ENCODE data around the gene BHLHE23.

The BHLHE23 gene

GRCh38 chr20:63005862-63006539, 763 bp downstream of the BHLHE23 start:
- TF ChIP-seq POLR2AphosphoS5 (IDR thresholded peaks at IDR 0.05; ENCODE audit: low read depth, low read length) (no peak), TAF1 (IDR thresholded peaks at IDR 0.05; ENCODE audit: low read depth, low read length) (no peak), SPI1 (IDR thresholded peaks at IDR 0.05; ENCODE audit: low read depth, low read length) (no peak), POU2F2 (IDR thresholded peaks at IDR 0.05; ENCODE audit: low read depth, low read length) (no peak), PAX5 (IDR thresholded peaks at IDR 0.05; ENCODE audit: insufficient read depth, low read length, severe bottlenecking) (no peak), POLR2A (IDR thresholded peaks at IDR 0.05; ENCODE audit: low read depth, low read length) (no peak)
- FAIRE-seq: no peak
- no peak for DNase-seq (ENCODE audit: insufficient read length, low spot score)

- no peak for DNase-seq (ENCODE audit: insufficient read length, low spot score)
- TF ChIP-seq POU2F2 (IDR thresholded peaks at IDR 0.05; ENCODE audit: low read depth, low read length) (no peak), SPI1 (IDR thresholded peaks at IDR 0.05; ENCODE audit: low read depth, low read length) (no peak), POLR2A (IDR thresholded peaks at IDR 0.05; ENCODE audit: low read depth, low read length) (no peak), POLR2AphosphoS5 (IDR thresholded peaks at IDR 0.05; ENCODE audit: low read depth, low read length) (no peak), TAF1 (IDR thresholded peaks at IDR 0.05; ENCODE audit: low read depth, low read length) (no peak), PAX5 (IDR thresholded peaks at IDR 0.05; ENCODE audit: insufficient read depth, low read length, severe bottlenecking) (no peak)
- FAIRE-seq: no peak
These were observed 1.4 kb downstream of the BHLHE23 start for GRCh38 chr20:63005365-63005861.

GRCh38 chr20:63004607-63005364, 2.0 kb downstream of the BHLHE23 start:
- FAIRE-seq (no peak), DNase-seq (ENCODE audit: insufficient read length, low spot score) (no peak)
- TF ChIP-seq POLR2AphosphoS5 (IDR thresholded peaks at IDR 0.05; ENCODE audit: low read depth, low read length) (no peak), POU2F2 (IDR thresholded peaks at IDR 0.05; ENCODE audit: low read depth, low read length) (no peak), POLR2A (IDR thresholded peaks at IDR 0.05; ENCODE audit: low read depth, low read length) (no peak), PAX5 (IDR thresholded peaks at IDR 0.05; ENCODE audit: insufficient read depth, low read length, severe bottlenecking) (no peak), TAF1 (IDR thresholded peaks at IDR 0.05; ENCODE audit: low read depth, low read length) (no peak), SPI1 (IDR thresholded peaks at IDR 0.05; ENCODE audit: low read depth, low read length) (no peak)

GRCh38 chr20:63003546-63003945, 3.2 kb downstream of the BHLHE23 start:
- no peak for TF ChIP-seq TAF1 (IDR thresholded peaks at IDR 0.05; ENCODE audit: low read depth, low read length)
- TF ChIP-seq POLR2A (IDR thresholded peaks at IDR 0.05; ENCODE audit: low read depth, low read length): no peak
- no peak for TF ChIP-seq POU2F2 (IDR thresholded peaks at IDR 0.05; ENCODE audit: low read depth, low read length)
- no peak for TF ChIP-seq PAX5 (IDR thresholded peaks at IDR 0.05; ENCODE audit: insufficient read depth, low read length, severe bottlenecking)
- no peak for TF ChIP-seq SPI1 (IDR thresholded peaks at IDR 0.05; ENCODE audit: low read depth, low read length)
- TF ChIP-seq POLR2AphosphoS5 (IDR thresholded peaks at IDR 0.05; ENCODE audit: low read depth, low read length): no peak
- FAIRE-seq: no peak
- DNase-seq (ENCODE audit: insufficient read length, low spot score): no peak

- no peak for TF ChIP-seq SPI1 (IDR thresholded peaks at IDR 0.05; ENCODE audit: low read depth, low read length)
- no peak for TF ChIP-seq POU2F2 (IDR thresholded peaks at IDR 0.05; ENCODE audit: low read depth, low read length)
- TF ChIP-seq PAX5 (IDR thresholded peaks at IDR 0.05; ENCODE audit: insufficient read depth, low read length, severe bottlenecking): no peak
- no peak for TF ChIP-seq POLR2AphosphoS5 (IDR thresholded peaks at IDR 0.05; ENCODE audit: low read depth, low read length)
- no peak for TF ChIP-seq TAF1 (IDR thresholded peaks at IDR 0.05; ENCODE audit: low read depth, low read length)
- no peak for TF ChIP-seq POLR2A (IDR thresholded peaks at IDR 0.05; ENCODE audit: low read depth, low read length)
- no peak for FAIRE-seq
- DNase-seq (ENCODE audit: insufficient read length, low spot score): no peak
These were observed 4.3 kb downstream of the BHLHE23 start for GRCh38 chr20:63002511-63002910.

- no peak for DNase-seq (ENCODE audit: insufficient read length, low spot score)
- FAIRE-seq: no peak
- no peak for TF ChIP-seq SPI1 (IDR thresholded peaks at IDR 0.05; ENCODE audit: low read depth, low read length)
- TF ChIP-seq PAX5 (IDR thresholded peaks at IDR 0.05; ENCODE audit: insufficient read depth, low read length, severe bottlenecking): no peak
- TF ChIP-seq TAF1 (IDR thresholded peaks at IDR 0.05; ENCODE audit: low read depth, low read length): no peak
These were observed 5.8 kb downstream of the BHLHE23 start for GRCh38 chr20:63000958-63001357.

- TF ChIP-seq POLR2A (IDR thresholded peaks at IDR 0.05; ENCODE audit: low read depth, low read length): no peak
- TF ChIP-seq POU2F2 (IDR thresholded peaks at IDR 0.05; ENCODE audit: low read depth, low read length): no peak
- no peak for TF ChIP-seq SPI1 (IDR thresholded peaks at IDR 0.05; ENCODE audit: low read depth, low read length)
- TF ChIP-seq POLR2AphosphoS5 (IDR thresholded peaks at IDR 0.05; ENCODE audit: low read depth, low read length): no peak
- no peak for TF ChIP-seq TAF1 (IDR thresholded peaks at IDR 0.05; ENCODE audit: low read depth, low read length)
- no peak for TF ChIP-seq PAX5 (IDR thresholded peaks at IDR 0.05; ENCODE audit: insufficient read depth, low read length, severe bottlenecking)
- FAIRE-seq (no peak), DNase-seq (ENCODE audit: insufficient read length, low spot score) (no peak)
These were observed 6.7 kb downstream of the BHLHE23 start for GRCh38 chr20:63000036-63000435.

- no peak for FAIRE-seq
- 0 out of 2 replicates have a peak, but pooled peaks have one; percentile 23 for TF ChIP-seq SPI1 (IDR thresholded peaks at IDR 0.05; ENCODE audit: low read depth, low read length)
- no peak for TF ChIP-seq PAX5 (IDR thresholded peaks at IDR 0.05; ENCODE audit: insufficient read depth, low read length, severe bottlenecking)
- TF ChIP-seq POU2F2 (IDR thresholded peaks at IDR 0.05; ENCODE audit: low read depth, low read length): 0 out of 2 replicates have a peak, but pooled peaks have one; percentile 22
- TF ChIP-seq POLR2A (IDR thresholded peaks at IDR 0.05; ENCODE audit: low read depth, low read length): no peak
- TF ChIP-seq POLR2AphosphoS5 (IDR thresholded peaks at IDR 0.05; ENCODE audit: low read depth, low read length): no peak
- no peak for TF ChIP-seq TAF1 (IDR thresholded peaks at IDR 0.05; ENCODE audit: low read depth, low read length)
- no peak for DNase-seq (ENCODE audit: insufficient read length, low spot score)
These were observed 7.2 kb downstream of the BHLHE23 start for GRCh38 chr20:62999580-62999979.

GRCh38 chr20:62998449-62998848, 8.3 kb downstream of the BHLHE23 start:
- TF ChIP-seq TAF1 (IDR thresholded peaks at IDR 0.05; ENCODE audit: low read depth, low read length) (no peak), SPI1 (IDR thresholded peaks at IDR 0.05; ENCODE audit: low read depth, low read length) (no peak), POLR2AphosphoS5 (IDR thresholded peaks at IDR 0.05; ENCODE audit: low read depth, low read length) (no peak), PAX5 (IDR thresholded peaks at IDR 0.05; ENCODE audit: insufficient read depth, low read length, severe bottlenecking) (no peak), POU2F2 (IDR thresholded peaks at IDR 0.05; ENCODE audit: low read depth, low read length) (no peak), POLR2A (IDR thresholded peaks at IDR 0.05; ENCODE audit: low read depth, low read length) (no peak)
- DNase-seq (ENCODE audit: insufficient read length, low spot score): no peak
- no peak for FAIRE-seq
